ENCODE results near the gene LILRA6.
"Not testable (repeated sequence)": the region's sequence is repeated elsewhere in the genome, so short reads cannot be mapped to it uniquely, and the experiment has no call there.

Gene LILRA6

GRCh38 chr19:54242646-54243045, at the start of gene LILRA6:
LILRA6 (minus strand) TSS chr19:54242790.
- DNase-seq: not testable (repeated sequence)

- DNase-seq: not testable (repeated sequence)
Observed at GRCh38 chr19:54289160-54289559, 46.6 kb upstream of the LILRA6 start.

- DNase-seq: no peak
Observed at GRCh38 chr19:54287456-54287855, 44.9 kb upstream of the LILRA6 start.

- not testable (repeated sequence) for DNase-seq
Observed at GRCh38 chr19:54286283-54286682, 43.7 kb upstream of the LILRA6 start.

- not testable (repeated sequence) for DNase-seq
Observed at GRCh38 chr19:54285427-54286056, 43.0 kb upstream of the LILRA6 start.

- DNase-seq: no peak
Observed at GRCh38 chr19:54282686-54283470, 40.3 kb upstream of the LILRA6 start.

- not testable (repeated sequence) for DNase-seq
Observed at GRCh38 chr19:54281729-54282075, 39.1 kb upstream of the LILRA6 start.

GRCh38 chr19:54281007-54281728, 38.6 kb upstream of the LILRA6 start, which contains the start of gene LILRB2:
LILRB2 (minus strand) TSS chr19:54281110; CDS start chr19:54280496, 614 bp downstream.
- no peak for DNase-seq

- DNase-seq: not testable (repeated sequence)
Observed at GRCh38 chr19:54280441-54280840, 37.9 kb upstream of the LILRA6 start.

GRCh38 chr19:54280025-54280424, 37.4 kb upstream of the LILRA6 start:
- not testable (repeated sequence) for DNase-seq

- no peak for DNase-seq
Observed at GRCh38 chr19:54279406-54279962, 36.9 kb upstream of the LILRA6 start.

GRCh38 chr19:54278571-54279195, 36.1 kb upstream of the LILRA6 start:
- not testable (repeated sequence) for DNase-seq

GRCh38 chr19:54278056-54278455, 35.5 kb upstream of the LILRA6 start:
- not testable (repeated sequence) for DNase-seq

GRCh38 chr19:54277111-54277615, 34.6 kb upstream of the LILRA6 start:
- not testable (repeated sequence) for DNase-seq

GRCh38 chr19:54275951-54276350, 33.4 kb upstream of the LILRA6 start:
- DNase-seq: no peak

GRCh38 chr19:54274516-54274915, 31.9 kb upstream of the LILRA6 start:
- not testable (repeated sequence) for DNase-seq

GRCh38 chr19:54273821-54274220, 31.2 kb upstream of the LILRA6 start:
- DNase-seq: no peak

- not testable (repeated sequence) for DNase-seq
Observed at GRCh38 chr19:54272181-54272580, 29.6 kb upstream of the LILRA6 start.

GRCh38 chr19:54271587-54271986, 29.0 kb upstream of the LILRA6 start:
- not testable (repeated sequence) for DNase-seq

GRCh38 chr19:54271106-54271505, 28.5 kb upstream of the LILRA6 start:
- no peak for DNase-seq

GRCh38 chr19:54268936-54269335, 26.3 kb upstream of the LILRA6 start:
- DNase-seq: no peak

- DNase-seq: peak; percentile 70
Observed at GRCh38 chr19:54266133-54266532, 23.5 kb upstream of the LILRA6 start.
